Inflammatory macrophage treated with lipopolysaccharide for 4 hours (primary cell): ENCODE measurements around the gene PLAU.
A peak's percentile ranks its signal among the peaks of the same experiment; 100 is the strongest.

Experiments used
- DNase-seq: peaks from one replicate; pipeline ENCODE4 v3.0.0-alpha.2; 2020

PLAU gene

DNA sequence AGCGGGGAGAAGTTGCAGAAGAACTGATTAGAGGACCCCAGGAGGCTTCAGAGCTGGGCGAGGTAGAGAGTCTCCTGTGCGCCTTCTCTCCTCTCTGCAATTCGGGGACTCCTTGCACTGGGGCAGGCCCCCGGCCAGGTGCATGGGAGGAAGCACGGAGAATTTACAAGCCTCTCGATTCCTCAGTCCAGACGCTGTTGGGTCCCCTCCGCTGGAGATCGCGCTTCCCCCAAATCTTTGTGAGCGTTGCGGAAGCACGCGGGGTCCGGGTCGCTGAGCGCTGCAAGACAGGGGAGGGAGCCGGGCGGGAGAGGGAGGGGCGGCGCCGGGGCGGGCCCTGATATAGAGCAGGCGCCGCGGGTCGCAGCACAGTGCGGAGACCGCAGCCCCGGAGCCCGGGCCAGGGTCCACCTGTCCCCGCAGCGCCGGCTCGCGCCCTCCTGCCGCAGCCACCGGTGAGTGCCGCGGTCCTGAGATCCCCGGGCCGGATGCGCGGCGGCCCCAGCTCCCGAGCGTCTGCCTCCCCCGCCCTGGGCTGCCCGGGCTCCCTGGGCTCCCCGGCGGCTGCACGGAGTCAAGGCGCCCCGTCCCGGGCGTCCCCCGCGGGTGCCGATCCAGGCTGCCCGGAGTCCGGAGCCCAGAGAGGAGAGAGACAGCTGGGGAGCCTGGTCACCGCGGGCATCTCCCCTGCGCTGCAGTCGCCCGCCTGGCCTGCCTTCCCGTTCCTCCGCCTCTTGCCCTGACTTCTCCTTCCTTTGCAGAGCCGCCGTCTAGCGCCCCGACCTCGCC is at the start of gene PLAU:
Gene PLAU, plus strand, starts transcription at position 369 of the 789 bp plus-strand sequence. CDS start 424 bp downstream, outside the sequence.
- DNase-seq = peak; percentile 68

DNA sequence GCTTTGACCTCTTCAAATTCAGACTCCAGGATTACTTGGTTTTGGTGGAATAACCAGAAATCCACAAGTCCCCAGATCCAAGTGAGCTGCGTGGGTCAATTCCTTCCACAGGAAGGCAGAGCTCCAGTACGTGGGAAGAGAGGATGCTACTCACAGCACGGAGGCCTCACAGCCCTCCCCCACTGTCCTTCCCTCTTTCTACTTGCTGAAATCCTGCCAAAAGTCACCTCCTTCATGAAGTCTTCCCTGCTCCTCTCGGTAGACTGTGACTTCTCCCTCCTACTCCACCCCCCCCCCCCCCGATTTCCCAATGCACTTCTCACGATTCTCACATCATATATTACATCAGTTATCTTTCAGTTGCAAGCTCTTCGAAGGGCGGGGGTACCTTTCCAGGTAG is 48.9 kb upstream of the PLAU start:
- DNase-seq = peak; percentile 40

DNA sequence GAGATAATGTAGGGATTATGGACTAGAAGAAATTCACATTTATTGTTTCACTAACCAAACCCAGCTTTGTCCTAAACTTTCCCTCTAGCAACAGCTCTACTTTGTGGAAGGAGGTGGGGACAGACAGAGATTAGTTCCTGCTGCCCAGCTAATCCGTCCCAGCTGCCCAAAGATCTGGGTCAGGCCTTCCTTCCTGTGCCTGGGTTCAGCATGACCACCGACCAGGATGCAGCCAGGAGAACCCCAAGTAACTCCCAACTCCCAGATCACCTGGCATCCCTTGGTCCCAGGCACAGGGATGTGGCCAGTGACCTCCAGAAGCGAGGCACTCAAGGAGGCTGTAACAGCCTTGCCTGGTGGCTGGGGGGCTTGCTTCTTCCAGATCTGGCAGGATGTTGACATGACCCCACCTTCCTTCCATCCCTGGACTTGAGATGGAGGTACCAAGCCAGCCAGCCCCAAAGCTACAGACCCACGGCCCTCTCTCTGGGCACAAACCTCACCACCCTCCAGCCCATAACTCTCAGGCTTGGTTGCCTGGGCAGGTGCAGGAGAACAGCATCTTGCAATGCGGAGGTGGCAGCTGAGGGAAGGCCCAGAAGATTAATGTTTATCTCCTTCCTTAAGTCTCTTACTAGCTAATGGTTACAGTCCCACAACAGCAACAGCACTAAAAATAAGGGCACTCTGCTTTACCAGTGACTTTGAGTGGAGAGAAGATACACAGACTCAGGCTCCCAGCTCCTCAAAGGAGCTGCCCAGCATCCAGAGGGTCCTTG is 47.7 kb upstream of the PLAU start:
- no peak for DNase-seq

DNA sequence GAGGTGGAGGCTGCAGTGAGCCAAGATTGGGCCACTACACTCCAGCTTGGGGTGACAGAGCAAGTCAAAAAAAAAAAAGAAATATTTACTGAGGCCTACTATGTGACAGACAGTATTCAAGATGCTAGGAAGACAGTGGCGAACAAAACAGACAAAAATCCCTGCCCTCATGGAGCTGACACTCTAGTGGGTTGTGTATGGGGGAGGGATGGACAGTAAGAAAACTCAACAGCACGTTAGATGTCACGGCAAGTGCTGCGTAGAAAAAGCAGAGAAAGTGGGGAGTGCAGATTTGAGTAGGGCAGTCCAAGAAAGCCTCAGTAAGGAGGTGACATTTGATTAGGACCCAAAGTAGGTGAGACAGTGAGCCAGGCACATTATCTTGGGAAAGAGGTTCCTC is 46.7 kb upstream of the PLAU start:
- DNase-seq = no peak

DNA sequence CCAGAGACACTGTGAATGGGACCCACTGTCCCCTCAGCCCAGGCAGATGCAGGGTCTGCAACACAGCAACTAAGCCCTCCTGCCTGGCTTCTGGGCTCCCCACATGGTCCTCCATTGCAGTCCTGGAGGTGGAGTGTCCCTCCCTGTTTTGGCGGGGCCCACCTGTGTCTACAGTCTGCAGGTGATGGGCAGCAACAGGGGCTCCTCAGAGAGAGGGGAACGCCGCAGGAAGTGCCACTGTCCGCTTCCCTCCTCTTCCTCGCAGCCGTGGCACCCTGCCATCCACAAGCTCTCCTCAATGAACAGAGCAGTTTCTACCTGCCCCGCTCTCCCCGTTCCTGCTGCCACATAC is 45.8 kb upstream of the PLAU start:
- no peak for DNase-seq

DNA sequence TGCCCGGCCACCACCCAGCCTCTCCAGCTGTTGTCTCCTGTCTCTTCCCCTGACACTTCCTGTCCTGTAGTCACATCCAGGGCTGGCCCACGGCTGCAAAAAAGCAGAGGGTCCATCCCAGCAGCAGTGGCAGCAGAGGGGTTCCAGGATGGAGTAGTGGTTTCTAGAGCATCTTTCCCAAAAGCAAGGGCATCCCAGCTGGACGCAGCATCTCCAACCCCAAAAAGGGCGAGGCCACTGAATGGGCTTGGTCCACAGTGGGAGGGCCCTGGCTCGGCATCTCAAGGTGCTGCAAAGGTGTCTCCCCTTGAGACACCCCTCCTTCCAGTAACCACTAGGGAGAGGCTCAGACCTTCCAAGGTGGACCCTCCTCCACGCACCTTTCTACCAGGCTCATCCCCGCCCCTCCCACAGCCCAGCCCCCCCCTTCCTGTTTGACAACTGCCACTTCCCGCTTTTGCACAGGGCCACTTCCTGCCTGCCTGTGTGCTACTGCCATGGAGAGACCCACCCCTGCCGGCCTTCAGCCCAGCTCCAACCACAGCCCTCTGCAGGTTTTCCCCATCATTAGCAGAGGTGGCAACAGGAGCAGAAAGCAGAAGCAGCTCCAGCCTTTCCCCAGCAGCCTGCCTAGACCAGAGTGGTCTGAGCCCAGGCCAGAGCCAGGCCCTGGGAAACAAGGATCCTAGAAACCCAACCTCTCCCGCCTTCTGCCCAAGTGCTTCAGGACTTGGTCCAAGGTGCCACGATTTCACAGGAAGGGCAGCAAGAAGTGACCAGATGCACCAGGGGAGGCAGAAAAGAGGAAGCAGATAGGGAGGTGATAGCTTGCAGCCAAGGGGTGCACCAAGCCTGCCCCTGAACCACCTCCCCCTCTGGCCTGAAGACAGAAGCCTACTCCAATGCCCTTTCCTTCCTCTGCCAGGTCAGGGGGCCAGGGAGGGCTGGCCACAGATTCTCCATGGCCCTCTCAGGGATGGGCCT is 45.2 kb upstream of the PLAU start:
- peak; percentile 73 for DNase-seq

DNA sequence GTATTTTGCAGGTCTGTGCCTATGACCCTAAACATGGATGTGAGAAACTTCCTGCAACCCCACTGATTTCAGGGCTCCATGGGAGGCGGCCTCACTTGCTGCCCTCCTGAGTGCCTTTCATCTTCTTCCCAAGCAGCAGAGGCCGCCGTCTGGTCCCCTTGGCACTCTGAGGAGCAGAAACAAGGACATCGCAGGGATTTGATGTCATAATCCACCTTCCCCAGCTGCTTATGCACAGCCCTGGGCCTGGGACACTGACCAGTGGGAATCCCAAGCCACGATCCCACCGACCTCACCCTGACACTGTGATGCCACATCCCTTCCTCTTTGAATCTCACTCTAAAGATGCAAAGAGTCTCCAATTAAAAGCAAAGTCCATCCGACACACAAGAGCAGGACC is 44.3 kb upstream of the PLAU start:
- no peak for DNase-seq

DNA sequence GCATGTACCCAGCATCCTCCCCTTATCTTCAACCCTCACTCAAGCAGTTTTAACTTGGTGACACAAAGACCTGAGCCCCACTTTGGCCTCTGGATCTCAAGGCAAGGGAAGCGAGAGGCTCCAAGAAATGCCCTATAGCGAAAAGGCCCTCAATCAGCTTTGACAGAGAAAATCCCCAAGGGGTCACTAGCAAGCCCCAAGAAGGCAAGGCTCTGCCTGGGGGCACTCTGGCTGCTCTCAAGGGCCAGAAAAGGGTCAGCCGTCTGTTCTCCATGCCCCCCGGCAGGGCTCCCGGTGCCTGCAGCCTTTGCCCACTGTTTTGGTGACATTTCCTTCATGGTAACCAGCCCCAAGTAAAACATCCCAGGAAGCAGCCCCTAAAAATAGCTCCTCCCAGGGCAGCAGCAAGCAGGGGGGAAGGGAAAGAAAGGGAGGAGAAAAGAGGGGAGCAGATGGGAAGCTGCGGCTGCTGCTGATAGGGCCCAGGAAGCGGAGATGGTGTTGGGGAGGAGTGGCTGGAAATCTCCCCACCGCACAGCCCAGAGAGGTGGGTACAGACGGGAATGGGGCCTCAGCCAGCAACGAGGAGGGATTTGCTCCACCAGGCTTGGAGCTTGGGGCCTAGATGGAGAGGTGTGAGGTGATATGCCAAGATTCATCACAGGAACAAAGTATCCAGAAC is 43.7 kb upstream of the PLAU start:
- no peak for DNase-seq

DNA sequence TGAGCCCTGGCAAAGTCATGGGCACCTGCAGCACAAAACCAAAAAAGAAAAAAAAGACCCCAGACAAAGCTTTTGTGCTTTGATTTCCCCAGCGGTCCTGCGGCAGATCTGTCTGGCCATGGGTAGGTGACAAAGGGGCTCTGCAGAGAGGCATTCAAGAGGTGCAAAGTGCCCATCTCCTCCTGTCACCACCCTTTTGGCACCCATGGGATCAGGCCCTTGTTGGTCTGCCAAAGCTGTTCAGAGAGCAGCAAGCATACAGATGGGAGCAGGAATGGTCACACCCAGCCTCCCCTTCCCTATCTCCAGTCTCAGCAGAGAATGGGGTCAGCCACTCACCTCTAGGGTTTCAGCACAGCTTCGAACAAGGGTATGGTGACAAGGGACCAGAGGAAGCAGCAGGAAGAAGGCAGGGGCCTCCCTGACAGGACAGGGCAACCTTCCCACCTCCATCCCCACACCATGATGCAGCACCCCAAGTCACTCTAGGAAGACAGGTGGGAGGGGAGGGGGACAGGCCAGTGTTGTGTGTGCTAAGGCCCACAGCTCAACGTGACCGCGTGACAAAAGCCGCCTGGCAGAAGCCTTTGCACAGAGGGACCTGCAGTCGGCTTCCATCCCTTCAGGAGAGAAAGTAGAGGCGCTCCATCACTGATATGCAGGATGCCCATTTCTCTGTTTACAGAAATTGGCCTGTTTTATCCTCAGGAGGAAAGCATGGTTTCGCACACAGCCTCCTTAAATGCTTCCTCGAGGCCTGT is 42.9 kb upstream of the PLAU start:
- DNase-seq = no peak

DNA sequence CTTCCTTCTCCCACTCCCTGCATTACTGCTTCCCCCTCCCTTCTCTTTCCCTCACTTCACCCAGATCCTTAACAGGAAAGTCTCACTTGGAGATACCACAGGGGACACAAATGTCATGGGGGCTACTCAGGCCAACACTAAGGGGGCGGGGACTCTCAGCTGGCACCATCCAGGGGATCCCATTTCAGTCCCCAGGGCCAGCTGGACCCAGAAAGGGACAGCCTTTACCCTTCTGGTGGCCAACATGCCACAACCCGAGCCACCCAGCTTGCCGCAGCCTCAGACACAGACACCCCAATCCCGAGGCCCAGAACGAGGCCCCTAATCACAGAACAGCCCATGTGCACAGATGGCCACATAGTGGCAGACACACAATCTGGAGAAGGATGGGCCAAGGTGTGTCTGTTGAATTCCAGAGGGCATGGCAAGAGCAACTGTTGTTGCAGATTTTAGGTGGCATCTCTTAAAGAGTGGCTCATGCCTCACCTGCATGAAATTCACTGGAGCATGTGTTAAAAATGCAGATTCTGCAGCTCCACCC is 42.2 kb upstream of the PLAU start:
- DNase-seq = no peak

DNA sequence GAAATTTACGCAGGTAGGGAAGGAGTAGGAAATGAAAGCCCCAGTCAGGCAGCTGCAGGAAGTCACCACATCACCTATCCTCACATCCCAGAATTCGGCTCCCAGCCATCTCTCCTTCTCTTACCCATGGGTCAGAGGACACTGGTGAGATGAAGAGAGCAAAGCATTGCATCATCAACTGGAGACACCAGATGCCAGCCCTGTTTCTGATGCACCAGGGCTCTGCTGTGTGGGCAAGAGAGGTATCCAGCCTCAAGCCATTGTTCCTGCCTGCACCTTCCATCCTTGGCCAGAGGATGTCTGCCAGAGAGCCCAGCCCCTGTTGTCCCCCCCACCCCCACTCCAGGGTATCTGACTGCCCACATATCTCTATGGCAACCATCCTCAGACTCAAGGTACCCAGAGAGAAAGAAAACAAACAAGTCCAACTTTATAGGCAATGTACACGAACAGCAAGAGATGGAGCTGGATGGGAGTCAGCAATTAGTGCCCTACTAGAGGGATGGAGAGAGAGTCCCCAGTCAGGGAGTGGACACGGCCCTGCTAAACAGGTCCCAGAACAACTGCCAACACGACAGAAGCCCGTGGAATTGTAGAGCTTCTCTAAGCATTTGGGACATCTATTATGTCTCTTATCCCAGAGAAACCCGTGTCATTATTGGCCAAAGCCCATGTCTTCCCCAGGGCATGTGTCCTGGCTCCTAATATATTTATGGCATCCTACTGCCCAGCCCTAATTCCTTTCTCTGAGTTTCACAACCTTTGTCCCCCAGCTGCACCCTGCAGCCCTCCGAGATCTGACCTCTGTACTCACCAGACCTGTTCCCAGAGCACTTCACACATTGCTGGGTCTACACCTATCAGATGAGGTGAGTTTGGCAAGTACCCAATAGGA is 39.4 kb upstream of the PLAU start:
- no peak for DNase-seq

DNA sequence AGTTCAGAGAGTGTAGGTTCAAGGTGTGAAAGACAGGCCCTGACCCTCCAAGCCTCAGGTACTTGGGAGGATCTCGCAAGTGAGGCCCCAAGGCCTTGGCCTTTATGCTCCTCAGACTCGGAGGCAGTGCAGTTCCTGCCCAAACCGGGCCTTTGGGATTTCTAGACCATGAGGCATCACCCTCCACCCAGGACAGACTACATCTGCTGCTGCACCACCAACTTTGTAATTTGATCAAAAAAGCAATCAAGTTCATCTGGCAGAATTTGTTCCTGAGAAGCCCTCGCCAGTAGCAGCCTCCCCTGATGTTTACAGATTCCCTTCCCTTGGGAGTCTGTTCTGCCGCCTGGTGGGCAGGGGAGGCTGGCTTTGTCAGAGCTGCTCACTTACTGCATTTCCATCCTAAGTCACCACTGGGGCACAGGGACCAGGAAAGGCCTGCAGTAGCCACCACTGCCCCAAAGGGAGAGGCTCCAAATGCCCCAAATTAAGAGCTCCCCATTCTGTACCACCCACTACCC is 38.7 kb upstream of the PLAU start:
- no peak for DNase-seq

DNA sequence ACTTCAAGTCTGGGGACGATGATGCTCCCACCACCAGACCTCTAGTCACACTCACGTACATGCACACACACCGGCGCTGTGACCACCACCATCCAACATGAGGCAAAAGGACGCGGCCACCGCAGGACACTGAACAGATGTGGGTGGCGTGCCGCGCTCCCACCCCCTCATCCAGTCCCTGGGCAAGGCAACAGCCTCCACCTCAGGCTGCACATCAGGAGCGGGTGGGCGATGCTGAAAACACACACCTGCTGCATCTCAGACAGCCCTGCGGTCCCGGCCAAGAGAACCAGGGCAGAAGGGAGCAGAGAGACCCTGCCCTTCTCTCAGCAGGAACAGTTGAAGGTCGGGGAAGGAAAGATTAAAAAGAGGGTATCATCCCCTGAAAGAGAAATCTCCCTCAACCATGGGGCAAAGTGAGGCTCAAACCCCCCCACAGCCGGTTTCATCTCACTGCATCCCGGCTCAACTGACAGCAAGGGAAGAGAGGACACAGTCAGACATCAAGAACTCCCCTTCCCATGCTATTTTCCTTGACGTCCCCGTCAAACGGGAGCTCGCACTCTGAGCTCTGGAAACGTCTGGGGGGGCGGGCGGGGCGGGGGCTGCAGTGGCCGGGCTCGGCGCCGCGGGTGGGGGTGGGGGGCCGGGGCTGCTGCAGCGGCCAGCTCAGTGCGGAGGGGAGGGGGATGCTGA is 37.6 kb upstream of the PLAU start:
- DNase-seq = no peak

DNA sequence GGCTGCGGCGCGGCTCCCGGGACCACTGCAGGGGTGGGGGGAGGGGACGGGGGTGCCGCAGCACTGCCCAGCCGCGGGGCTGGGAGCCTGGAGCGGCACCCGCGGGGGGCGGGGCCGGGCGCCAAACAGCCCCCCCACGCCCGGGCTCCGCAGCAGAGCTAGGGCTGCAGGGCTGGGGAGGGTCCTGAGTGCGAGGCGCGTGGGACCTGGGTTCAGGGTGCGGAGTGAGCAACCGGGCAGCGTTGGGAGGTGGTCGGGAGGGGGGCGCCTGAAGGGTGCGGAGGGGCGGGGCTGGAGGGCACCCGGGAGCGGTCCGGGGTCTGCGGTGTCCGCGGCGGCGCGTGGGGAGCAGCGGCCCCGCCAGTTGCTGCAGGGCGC is 37.1 kb upstream of the PLAU start:
- DNase-seq = no peak

DNA sequence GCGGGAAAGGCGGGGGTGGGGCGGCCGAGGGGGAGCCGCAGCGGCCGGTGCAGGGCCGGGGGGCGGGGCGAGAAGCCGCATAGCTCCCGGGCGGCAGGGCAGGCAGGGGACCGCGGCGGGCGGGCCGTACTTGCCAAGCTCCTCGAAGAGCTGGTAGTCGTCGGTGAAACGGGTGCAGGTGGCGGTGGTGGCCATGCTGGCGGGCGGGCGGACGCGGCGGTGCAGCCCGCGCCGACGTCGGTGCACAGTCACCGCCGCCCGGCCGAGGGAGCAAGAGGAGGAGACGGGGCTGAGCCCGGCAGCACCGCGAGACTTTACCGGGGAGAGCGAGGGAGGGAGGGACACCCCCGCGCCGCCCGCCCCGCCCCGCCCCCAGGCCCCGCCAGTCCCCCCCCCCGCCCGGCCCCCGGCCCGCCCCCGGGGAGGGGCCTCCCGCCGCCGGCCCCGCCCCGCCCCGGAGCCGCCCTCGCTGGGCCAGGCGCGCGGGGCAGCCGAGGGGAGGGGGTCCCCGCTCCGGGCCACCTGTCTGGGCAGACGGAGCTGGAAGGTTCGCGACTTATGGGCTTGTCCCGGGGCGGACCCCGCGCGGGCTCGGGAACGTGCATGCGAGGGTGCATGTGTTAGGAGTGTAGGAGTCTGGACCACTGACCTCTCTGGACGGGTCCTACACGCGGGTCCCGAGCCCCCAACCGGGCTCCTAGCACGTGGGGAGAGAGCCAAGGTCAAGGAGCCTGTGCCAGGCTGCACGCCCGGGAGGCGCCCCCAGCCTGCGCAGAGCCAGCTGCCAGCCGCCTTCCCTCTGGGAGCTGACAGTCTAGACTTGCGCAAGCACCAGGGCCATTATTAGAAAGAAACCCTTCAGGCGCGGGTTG is 36.4 kb upstream of the PLAU start, which contains the start of gene CAMK2G:
Gene CAMK2G, minus strand, starts transcription at position 289 of the 872 bp plus-strand sequence. Its CDS starts 94 bp downstream, at position 195.
- peak; percentile 83 for DNase-seq

DNA sequence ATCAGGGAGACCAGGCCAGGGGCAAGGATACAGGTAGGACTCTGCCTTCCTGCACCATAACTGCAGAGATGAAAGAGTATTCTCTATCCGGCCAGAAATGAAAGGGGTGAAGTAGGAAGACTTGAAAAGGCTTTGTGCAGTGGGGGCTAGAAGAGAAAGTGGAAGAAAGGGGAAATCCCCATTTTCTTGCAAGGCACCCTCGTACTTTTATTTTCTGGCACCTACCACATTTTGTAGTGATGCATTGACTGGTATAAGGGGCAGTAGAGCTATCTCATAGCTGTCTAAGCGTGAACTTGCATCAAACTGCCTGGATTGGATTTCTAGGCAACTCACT is 35.8 kb upstream of the PLAU start:
- peak; percentile 68 for DNase-seq

DNA sequence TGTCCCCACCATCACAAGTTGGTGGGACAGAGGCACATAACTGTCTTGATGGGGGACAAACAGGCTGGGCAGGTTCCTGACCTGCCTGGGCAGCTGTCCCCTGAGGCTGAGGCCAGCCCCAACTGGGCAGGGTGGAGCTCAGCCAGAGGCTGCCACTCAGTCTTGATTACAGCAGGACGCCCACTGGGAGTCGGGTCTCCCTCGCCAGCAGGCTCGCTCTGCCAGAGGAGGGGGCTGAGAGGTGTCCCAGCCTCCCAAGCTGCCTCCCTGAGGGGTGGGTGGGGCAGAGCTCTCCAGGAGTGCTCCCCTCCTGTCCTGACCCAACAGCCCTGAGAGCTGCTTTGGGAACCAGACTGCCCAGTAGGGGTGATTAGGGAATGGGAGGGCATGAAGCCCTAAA is 34.8 kb upstream of the PLAU start:
- no peak for DNase-seq

DNA sequence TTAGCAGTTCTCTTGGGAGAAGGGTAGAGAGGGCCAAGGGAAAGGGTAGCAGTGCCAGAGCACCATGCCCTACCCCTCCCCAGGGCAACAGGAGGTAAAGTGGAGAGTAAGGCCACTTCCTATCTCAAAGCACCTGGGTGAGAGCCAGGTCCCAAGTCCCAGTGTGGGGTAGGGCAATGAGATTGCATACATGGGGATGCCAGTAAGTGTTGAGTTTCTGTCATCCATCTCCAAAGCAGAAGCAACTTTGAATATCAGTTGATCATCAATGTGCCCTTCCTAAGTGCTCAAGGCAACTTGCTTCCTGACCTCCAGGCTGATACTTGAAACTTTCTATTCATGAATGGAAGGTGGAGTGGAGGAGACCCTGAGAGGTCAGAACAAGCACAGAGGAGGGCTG is 34.4 kb upstream of the PLAU start:
- DNase-seq = no peak

DNA sequence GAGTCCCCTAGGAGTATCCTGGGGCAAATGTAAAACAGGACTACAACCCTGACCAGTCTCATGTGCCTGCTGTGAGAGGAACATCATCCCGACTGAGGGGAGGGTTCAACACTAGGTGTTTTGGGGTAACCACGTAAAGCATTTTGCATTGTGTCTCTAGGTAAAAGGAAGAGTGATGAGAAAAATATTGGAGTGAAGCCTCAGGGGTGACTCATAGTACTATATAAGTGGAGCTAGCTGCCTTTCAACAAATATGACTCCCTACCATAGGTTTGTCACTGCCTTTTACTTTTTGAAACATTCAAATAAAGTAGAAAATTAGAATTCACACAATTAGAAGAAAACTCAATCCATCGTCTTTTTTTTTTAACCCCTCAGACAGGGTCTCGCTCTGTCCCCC is 34.0 kb upstream of the PLAU start:
- no peak for DNase-seq
